H1 (cell line): ENCODE results near the gene OSBP. TPM values are rescaled to one million over a fixed set of nuclear protein-coding genes. Genes with fewer than 3 reads are reported as not detected.

Source experiments
- CREB1 ChIP-seq: IDR thresholded peaks from 2 replicates; pipeline ENCODE4 v1.6.1; 2012; ENCODE audit warnings: inconsistent platforms
- RAD21 ChIP-seq, 2 experiments: IDR thresholded peaks in 1 of 2; conservative IDR thresholded peaks in 1 of 2; 2 replicates each; pipeline ENCODE4 v1.6.1; 2011; ENCODE audit warnings: low read depth in 2 of 2, low read length in 2 of 2, improper control_type of control experiment in 1 of 2, inconsistent platforms in 1 of 2, mild to moderate bottlenecking in 1 of 2, moderate library complexity in 1 of 2
- polyA plus RNA-seq, 7 experiments: library from polyadenylated mRNA; depleted of rRNA in 3 of 7; stranded (reverse) in 5 of 7; unstranded in 2 of 7; fragments of >200 nt in 5 of 7; fragments of 200-250 nt in 2 of 7; gene quantifications; 1 replicate in 5 of 7; 2 replicates in 1 of 7; 4 replicates in 1 of 7; pipeline versions ENCODE4 v1.2.1 to v1.2.3, GENCODE V29; 2011 to 2013; ENCODE audit warnings: missing spikeins in 2 of 7, mixed read lengths in 2 of 7
- total RNA-seq: library from RNA; stranded (reverse); fragmentation: NEBNext Ultra II Directional; extraction: Animal tissue kit (Norgen Biotek cat#: 25700); gene quantifications from 2 replicates; pipeline ENCODE4 v1.2.1, GENCODE V29; 2021

The OSBP gene
- total and polyA plus RNA-seq, 2 of the 8 experiments (the other 6 are each of a cell fraction or from before 2014, with no cell fraction given), result 13.2 to 43.1 TPM

GRCh38 chr11:59548309-59548656 is 67.3 kb downstream of the OSBP start (continued):
- TF ChIP-seq RAD21 (IDR thresholded peaks at IDR 0.05 in 1 of 2, conservative IDR thresholded peaks at IDR 0.05 in 1 of 2; ENCODE audit: low read depth in 2 of 2, low read length in 2 of 2) (no peak), CREB1 (no peak)
